Renal cortical epithelial cell (primary cell): Measurements from ENCODE around the gene POU6F1. TPM values are rescaled to one million over a fixed set of nuclear protein-coding genes. Genes with fewer than 3 reads are reported as not detected.

Experiments
- DNase-seq: peaks from one replicate; pipeline ENCODE4 v3.0.0-alpha.2; 2011; ENCODE audit warnings: low read depth
- total RNA-seq: library from RNA; depleted of rRNA; stranded (reverse); fragments of >200 nt; gene quantifications from 2 replicates; pipeline ENCODE4 v1.2.3, GENCODE V29; 2014

The POU6F1 gene
- total RNA-seq, 1 donor from 2014 or later, result 2.6 TPM

- no peak for DNase-seq
Measured at GRCh38 chr12:51162217-51162616, 55.6 kb downstream of the POU6F1 start.

GRCh38 chr12:51160814-51161459, 56.9 kb downstream of the POU6F1 start:
- DNase-seq, result no peak

- DNase-seq, result no peak
Measured at GRCh38 chr12:51156245-51156765, 61.6 kb downstream of the POU6F1 start.

GRCh38 chr12:51152953-51153352, 64.9 kb downstream of the POU6F1 start:
- DNase-seq, result no peak

GRCh38 chr12:51150777-51151176, 67.1 kb downstream of the POU6F1 start:
- DNase-seq, result no peak

GRCh38 chr12:51147309-51147708, 70.6 kb downstream of the POU6F1 start:
- DNase-seq, result no peak

GRCh38 chr12:51139292-51139844, 78.5 kb downstream of the POU6F1 start:
- no peak for DNase-seq

Other genes with a start within 250 kb of the POU6F1 start
- 76.7 and 78.5 TPM in 2 replicates for gene SLC11A2, start 191.7 kb downstream of the POU6F1 start, total RNA-seq
- 24.3 and 33.0 TPM in 2 replicates for gene LETMD1, start 169.7 kb downstream of the POU6F1 start, total RNA-seq
- 22.9 and 40.8 TPM in 2 replicates for gene CSRNP2, start 134.5 kb downstream of the POU6F1 start, total RNA-seq
- 14.1 and 31.3 TPM in 2 replicates for gene TFCP2, start 44.9 kb downstream of the POU6F1 start, total RNA-seq
- 88.9 and 170 TPM in 2 replicates for gene DAZAP2, start 20.8 kb upstream of the POU6F1 start, total RNA-seq
- 19.8 and 22.5 TPM in 2 replicates for gene SMAGP, start 52.4 kb upstream of the POU6F1 start, total RNA-seq
- gene BIN2, start 106.1 kb upstream of the POU6F1 start, total RNA-seq, result not detected in 2 replicates
- gene CELA1, start 128.6 kb upstream of the POU6F1 start, total RNA-seq, result not detected in 2 replicates
- gene GALNT6, start 173.3 kb upstream of the POU6F1 start, total RNA-seq, result 41.6 and 93.3 TPM in 2 replicates
- 1.0 and 2.1 TPM in 2 replicates for gene SLC4A8, start 206.8 kb upstream of the POU6F1 start, total RNA-seq